Liver (tissue), 3 donors: ENCODE measurements around the gene PLEKHB2.
"Not testable (repeated sequence)": the region's sequence is repeated elsewhere in the genome, so short reads cannot be mapped to it uniquely, and the experiment has no call there.

Experiments used
- CTCF ChIP-seq: fragments of 150-350 bp; IDR thresholded peaks from 2 replicates; pipeline ENCODE4 v1.5.1; 2017; ENCODE audit warnings: improper control_type of control experiment, low read depth, low read length; ENCODE audit not compliant: missing input control
- EGR1 ChIP-seq, 2 donors: IDR thresholded peaks; 2 replicates each; pipeline ENCODE4 v1.6.1; 2016 to 2018; ENCODE audit warnings: antibody characterized with exemption in 2 of 2, low read depth in 2 of 2
- FOXA2 ChIP-seq: IDR thresholded peaks from 2 replicates; pipeline ENCODE4 v1.6.1; 2016; ENCODE audit warnings: antibody characterized with exemption
- JUND ChIP-seq, 2 donors: IDR thresholded peaks; 2 replicates each; pipeline ENCODE4 v1.6.1; 2016; ENCODE audit warnings: antibody characterized with exemption in 2 of 2
- NR2F2 ChIP-seq: IDR thresholded peaks from 2 replicates; pipeline ENCODE4 v1.6.1; 2016; ENCODE audit warnings: antibody characterized with exemption
- REST ChIP-seq: IDR thresholded peaks from 2 replicates; pipeline ENCODE4 v1.6.1; 2016; ENCODE audit warnings: antibody characterized with exemption, mild to moderate bottlenecking
- RXRA ChIP-seq, 2 donors: IDR thresholded peaks; 2 replicates each; pipeline ENCODE4 v1.6.1; 2017 to 2018; ENCODE audit warnings: antibody characterized with exemption in 2 of 2, mild to moderate bottlenecking in 1 of 2
- SP1 ChIP-seq: IDR thresholded peaks from 2 replicates; pipeline ENCODE4 v1.6.1; 2018; ENCODE audit warnings: antibody characterized with exemption, mild to moderate bottlenecking
- TAF1 ChIP-seq: conservative IDR thresholded peaks from 2 replicates; pipeline ENCODE4 v1.6.1; 2016; ENCODE audit warnings: antibody characterized with exemption, mild to moderate bottlenecking
- YY1 ChIP-seq: IDR thresholded peaks from 2 replicates; pipeline ENCODE4 v1.6.1; 2016; ENCODE audit warnings: antibody characterized with exemption, mild to moderate bottlenecking
- ZBTB33 ChIP-seq: IDR thresholded peaks from 2 replicates; pipeline ENCODE4 v1.6.1; 2016; ENCODE audit warnings: antibody characterized with exemption
- donor health status: healthy.
- donor health status: healthy.

GRCh38 chr2:131165562-131165961 is 60.4 kb downstream of the PLEKHB2 start:
- not testable (repeated sequence) for TF ChIP-seq YY1; TAF1; FOXA2; CTCF; ZBTB33; REST; JUND (IDR thresholded peaks at IDR 0.05); NR2F2; RXRA (IDR thresholded peaks at IDR 0.05); SP1; EGR1 (IDR thresholded peaks at IDR 0.05; ENCODE audit: low read depth in 2 of 2)
